CD1c-positive myeloid dendritic cell (primary cell): ENCODE data around the gene CWC22.
"Not testable (repeated sequence)": the region's sequence is repeated elsewhere in the genome, so short reads cannot be mapped to it uniquely, and the experiment has no call there.

ENCODE experiments used
- DNase-seq: peaks from one replicate; pipeline ENCODE4 v3.0.0-alpha.2; 2016; ENCODE audit errors: extremely low spot score

CWC22 gene

DNA sequence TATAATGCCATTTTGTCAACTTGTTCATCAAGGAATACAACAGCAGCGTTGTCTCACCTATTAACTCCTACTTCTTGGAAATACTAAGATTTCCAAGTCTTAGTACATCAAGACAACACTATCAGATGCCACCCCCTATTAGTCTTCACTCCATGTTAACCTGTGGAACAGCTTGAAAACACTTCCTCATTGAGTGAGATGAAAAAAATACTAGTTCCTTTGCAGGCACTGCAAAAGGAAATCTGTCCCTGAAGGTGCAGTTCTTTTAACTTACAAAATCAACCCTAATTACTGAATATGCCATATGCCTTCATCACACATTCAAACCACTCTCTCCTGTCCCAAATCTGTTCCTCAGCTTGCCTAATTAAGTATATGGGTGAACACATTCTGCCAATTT is 4.0 kb downstream of the CWC22 start:
- DNase-seq, result peak; percentile 10

- DNase-seq, result peak; percentile 4
These were observed 4.8 kb downstream of the CWC22 start for GRCh38 chr2:180002198-180002770.

DNA sequence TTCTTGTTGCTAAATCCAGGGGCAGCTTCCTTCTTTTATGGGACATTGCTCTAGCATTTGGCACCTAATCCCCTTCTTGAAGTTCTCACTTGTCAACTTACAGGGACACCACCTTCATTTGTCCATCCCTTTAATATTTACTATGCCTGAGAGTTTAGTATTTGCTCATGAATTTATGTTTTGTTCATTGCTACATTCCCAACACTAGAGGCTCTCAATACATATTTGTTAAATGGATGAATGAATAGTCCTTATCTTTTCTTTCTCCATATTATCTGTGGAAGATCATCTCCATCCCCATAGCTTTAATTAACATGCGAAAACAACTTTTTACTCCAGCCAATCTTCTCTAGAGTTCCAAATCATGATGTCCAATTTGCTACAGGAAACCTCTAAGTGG is 5.4 kb downstream of the CWC22 start:
- DNase-seq, result no peak

DNA sequence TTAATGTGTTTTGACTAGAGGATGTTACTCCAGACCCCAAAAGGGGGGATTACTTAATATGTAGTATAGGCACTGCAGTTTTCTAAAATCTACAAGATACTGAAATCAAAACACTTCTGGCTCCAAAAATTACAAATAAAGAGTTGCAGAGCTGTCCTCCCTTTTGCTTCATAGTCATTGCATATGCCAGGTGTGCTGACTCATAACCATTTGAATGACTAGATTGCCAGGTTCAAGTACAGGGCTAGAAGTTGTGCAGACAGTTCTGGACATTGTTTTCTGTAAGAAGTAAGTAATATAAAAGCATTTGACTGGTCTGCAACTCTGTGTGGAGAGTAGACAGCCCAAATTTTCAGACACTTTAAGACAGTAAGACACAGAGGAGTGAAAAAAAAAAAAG is 6.7 kb downstream of the CWC22 start:
- no peak for DNase-seq

- no peak for DNase-seq
These were observed 8.1 kb downstream of the CWC22 start for GRCh38 chr2:179999000-179999399.

- DNase-seq, result no peak
These were observed 11.2 kb downstream of the CWC22 start for GRCh38 chr2:179995741-179996515.

DNA sequence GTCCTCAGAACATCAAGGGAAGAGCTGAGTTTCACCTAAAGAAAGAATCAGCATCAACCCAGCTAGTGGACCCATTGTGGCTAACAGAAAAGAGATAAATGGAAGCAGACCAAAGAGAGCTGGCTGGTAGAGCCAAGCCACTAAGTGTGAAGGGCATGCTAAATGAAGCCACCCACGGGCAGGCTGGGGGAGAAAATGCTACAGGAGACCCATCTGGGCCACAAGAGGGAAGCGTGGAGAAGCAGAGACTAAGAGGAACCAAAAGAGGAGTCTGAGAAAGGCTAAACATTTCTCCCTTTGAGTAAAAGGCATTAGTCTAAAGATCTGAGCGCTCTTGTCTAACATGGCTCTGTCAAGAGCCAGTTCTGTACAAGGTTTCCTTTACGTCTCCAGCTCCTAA is 15.8 kb downstream of the CWC22 start:
- peak; percentile 40 for DNase-seq

DNA sequence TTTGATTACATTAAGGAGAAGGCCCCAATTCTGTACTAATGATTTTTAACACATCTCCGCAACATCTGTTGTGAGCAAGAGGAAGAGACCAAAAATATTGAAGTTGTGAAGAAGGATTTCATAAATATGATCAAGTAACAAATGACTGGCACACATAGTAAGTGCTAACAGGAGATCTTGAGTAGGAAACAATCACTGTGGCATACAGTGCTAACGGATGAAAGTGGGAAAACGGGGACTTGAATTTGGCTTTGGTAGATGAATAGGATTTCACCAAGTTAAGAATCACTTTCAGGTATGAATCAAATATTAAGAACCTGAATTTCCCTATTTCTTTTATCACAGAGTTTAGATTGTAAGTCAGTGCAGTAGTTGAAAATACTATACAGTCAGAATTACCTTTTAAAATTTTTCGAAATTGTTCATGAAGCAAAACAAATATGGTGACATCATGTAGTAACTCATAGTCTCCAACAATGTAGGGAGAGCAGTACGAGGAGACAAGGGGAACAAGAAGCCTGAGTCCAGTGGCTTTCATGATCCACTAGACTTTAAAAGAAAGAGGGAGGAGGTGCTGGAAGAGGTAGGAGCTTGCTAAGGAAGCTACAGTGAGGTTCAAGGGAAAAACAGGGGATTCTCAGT is 16.3 kb downstream of the CWC22 start:
- no peak for DNase-seq

DNA sequence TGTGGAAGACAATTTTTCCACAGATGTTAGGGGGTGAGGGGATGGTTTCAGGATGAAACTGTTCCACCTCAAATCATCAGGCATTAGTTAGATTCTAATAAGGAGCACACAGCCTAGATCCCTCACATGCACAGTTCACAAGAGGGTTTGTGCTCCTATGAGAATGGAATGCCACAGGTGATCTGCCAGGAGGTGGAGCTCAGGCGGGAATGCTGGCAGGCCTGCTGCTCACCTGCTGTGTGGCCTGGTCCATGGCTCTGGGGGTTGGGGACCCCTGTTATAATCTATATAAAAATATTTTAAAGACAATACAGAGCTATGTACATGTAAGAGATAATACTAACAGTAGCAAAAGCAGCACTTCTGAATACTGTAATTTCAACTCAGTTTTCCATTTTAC is 19.2 kb downstream of the CWC22 start:
- no peak for DNase-seq

- DNase-seq, result no peak
These were observed 21.8 kb downstream of the CWC22 start for GRCh38 chr2:179985163-179985820.

GRCh38 chr2:179983250-179983932 is 23.7 kb downstream of the CWC22 start:
- no peak for DNase-seq

DNA sequence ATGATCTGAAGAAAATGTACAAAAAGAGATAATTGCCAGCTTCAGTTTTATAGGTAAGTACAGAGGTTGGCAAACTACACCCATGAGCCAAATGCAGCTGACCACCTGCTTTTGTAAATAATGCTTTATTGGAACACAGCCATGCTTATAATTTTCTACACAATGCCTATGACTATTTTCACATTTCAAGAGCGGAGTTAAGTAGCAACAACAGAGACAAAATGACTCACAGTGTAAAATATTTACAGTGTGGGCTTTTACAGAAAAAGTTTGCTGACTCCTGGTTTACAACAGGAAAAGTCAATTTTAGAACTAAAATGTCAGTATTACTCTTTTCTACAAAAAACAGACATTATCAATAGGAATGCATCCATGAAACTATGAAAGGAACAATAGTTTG is 26.0 kb downstream of the CWC22 start:
- no peak for DNase-seq

GRCh38 chr2:179974761-179975160 is 32.3 kb downstream of the CWC22 start:
- no peak for DNase-seq

GRCh38 chr2:179966778-179967394 is 40.2 kb downstream of the CWC22 start:
- no peak for DNase-seq

- DNase-seq, result no peak
These were observed 41.5 kb downstream of the CWC22 start for GRCh38 chr2:179965291-179966258.

GRCh38 chr2:179963626-179964025 is 43.5 kb downstream of the CWC22 start:
- no peak for DNase-seq

DNA sequence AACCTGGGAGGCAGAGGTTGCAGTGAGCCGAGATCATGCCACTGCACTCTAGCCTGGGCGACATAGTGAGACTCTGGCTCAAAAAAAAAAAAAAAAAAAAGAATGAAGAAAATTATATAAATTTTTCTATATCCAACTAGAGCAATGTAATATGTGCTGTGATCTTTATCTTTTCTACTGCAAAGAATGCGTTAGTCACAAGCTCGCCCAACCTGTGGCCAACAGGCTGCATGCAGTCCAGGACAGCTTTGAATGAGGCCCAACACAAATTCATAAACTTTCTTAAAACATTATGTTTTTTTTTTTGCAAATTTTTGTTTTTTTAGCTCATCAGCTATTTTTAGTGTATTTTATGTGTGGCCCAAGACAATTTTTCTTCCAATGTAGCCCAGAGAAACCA is 48.8 kb downstream of the CWC22 start:
- not testable (repeated sequence) for DNase-seq

GRCh38 chr2:179954026-179954425 is 53.1 kb downstream of the CWC22 start:
- DNase-seq, result no peak

DNA sequence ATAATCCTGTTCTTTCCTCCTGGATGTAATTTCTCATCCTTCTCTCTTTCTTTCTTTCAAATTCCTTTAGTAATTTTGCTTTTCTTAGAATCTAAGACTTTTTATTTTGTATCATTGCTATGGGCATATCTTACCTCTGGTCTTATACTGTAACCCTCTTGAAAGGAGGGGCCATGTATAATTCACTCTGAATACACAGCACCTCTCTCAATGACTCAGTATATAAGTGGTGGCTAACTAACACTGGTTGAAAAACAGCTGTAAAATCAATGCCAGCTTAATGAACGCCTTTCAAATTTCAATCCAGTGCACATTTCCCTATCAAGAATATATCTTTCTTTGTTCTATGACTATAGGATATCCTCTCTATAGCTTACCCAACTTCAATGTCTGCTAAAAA is 53.7 kb downstream of the CWC22 start:
- no peak for DNase-seq

GRCh38 chr2:179952658-179953057 is 54.4 kb downstream of the CWC22 start:
- DNase-seq, result no peak
